Ecto neural progenitor cell (in vitro differentiated cells): Measurements from ENCODE around the gene WBP4.
"Not testable (repeated sequence)": the region's sequence is repeated elsewhere in the genome, so short reads cannot be mapped to it uniquely, and the experiment has no call there.

ENCODE experiments used
- DNase-seq: peaks from one replicate; pipeline ENCODE4 v3.0.0-alpha.2; 2018; ENCODE audit warnings: low spot score

WBP4 gene

DNA sequence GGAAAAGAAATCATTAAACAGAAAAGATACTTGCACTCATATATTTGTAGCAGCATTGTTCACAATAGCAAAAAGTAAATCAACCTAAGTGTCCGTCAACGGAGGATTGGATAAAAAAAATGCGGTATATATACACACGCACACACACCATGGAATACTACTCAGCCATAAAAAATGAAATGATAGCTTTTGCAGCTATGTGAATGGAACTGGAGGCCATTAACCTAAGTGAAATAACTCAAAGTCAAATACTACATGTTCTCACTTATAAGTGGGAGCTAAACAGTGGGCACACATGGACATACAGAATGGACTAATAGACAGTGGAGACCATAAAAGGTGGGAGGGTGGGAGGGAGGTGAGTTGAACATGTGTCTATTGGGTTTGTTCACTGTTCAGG is 18.4 kb downstream of the WBP4 start:
- DNase-seq, result no peak

DNA sequence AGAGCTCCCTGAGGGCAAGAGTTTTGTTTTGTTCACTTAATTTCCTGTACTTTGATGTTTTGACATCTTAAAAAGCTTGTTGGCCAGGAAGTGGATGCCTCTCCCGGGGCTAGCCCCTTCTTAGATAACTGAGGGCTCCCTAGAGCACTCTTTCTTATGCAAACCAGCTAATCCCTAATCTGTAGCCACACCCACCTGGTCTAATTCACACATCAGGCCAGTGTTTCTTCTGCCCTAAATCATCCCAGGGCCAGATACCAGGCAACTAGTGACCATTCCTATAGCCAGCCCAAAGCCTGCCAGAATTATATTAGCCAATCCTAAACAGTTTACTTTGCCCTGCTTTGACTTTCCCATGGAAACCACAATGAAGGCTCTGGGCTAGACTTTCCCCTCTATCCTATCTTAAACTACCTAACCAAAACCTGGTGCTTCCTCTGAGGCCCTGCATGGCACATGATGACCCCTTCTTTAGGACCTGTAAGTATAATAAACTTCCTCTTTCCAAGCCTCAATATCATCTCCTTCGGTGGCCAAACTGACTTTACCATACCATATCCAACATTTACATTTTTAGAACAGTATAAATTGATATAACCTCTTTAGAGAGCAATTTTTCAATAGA is 24.8 kb downstream of the WBP4 start:
- DNase-seq, result no peak

DNA sequence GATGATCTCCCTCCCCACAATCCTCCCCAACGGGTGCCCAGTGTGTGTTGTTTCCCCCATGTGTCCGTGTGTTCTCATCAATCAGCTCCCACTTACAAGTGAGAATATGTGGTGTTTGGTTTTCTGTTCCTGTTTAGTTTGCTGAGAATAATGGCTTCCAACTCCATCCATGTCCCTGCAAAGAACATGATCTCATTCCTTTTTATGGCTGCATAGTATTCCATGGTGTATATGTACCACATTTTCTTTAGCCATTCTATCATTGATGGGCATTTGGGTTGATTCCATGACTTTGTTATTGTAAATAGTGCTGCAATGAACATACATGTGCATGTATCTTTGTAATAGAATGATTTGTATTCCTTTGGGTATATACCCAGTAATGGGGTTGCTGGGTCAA is 34.4 kb downstream of the WBP4 start:
- not testable (repeated sequence) for DNase-seq

DNA sequence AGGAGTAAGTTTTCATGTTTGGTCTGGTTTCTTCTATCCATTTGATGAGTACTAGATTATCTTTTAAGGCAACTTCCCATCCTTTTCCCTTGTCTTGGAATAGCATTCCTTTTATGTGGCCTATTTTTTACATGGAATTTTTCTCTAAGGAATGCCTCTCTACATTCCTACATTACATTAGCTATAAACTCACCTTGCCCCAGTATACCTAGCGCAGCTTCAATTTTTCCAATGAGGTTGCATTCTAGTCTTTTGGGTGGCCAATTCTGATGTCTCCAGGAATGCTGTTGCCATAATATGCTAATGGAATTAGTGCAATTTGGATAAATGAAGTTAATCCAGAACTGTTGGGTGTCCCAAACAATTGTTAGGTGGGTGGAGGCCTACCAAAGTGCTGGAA is 37.5 kb downstream of the WBP4 start:
- DNase-seq, result no peak

DNA sequence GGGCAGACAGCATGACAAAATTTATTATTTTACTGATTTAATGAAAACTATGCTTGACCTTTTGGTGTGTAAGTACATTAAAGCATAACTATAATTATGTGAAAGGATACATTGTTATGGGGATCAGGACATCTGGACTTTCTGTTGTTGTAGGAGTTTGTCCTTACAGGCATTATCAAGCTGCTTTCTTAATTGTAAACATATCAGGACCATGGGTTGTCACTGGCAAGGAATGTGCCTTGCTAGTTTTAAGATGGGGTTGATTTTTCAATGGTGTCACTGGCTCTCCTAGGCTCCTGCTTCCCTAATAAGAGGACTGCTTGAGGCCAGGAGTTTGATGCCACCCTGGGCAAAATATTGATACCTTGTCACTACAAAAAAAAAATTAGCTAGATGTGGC is 38.7 kb downstream of the WBP4 start:
- DNase-seq, result no peak

DNA sequence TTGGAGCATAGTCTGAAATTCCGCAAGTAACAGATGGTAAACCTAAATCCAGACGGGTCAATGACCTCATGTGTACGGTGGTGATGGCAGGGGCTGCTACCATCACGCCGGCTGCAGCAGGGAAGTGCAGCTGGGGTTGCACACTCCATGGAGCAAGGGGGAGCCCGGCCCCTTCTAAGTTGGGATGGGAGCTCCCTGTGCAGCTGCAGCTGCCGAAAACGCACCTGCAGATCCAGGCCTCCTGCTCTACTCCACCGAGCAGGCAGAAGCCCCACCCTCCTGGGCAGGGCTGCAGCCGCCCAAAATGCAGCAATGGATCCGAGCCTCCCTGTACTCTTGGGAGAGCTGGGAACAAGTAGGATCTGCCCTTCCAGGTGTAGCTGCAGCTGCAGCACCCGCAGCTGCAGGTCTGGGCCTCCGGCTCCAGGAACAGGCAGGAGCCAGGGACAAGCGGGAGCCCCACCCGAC is 45.8 kb downstream of the WBP4 start:
- DNase-seq, result peak; percentile 64

DNA sequence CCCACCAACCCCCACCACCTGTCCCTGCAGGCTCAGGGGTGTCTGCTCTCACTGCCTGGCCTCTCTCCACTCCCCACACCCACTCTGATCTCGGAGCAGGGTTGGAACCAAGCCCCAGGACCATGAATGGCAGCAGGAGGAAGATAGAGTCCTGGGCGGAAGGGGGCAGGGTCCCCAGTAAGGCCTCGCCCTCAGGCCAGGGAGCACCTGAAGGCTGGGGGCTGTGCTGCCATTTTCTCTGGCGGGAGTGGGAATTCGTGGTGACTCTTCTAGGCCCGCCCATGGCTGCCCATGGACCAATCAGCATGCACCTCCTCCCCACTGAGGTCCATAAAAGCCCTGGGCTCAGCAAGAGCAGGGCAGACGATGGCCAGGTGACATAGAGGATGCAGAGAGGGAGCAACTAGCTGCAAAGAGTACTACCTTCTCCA is 46.3 kb downstream of the WBP4 start:
- peak; percentile 80 for DNase-seq

DNA sequence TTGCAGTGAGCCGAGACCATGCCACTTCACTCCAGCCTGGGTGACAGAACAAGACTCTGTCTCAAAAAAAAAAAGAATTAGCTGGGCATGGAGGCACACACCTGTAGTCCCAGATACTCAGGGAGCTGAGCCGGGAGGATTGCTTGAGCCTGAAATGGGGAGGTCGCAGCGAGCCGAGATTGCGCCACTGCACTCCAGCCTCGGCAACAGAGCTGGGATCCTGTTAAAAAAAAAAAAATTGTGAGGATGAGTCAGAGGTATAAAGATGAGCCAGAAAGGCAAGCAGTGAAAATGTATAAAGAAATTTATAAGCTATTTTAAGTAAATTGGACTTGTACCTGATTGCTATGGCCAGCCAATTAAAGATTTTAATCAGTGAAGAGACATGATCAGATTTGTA is 50.1 kb downstream of the WBP4 start:
- no peak for DNase-seq

DNA sequence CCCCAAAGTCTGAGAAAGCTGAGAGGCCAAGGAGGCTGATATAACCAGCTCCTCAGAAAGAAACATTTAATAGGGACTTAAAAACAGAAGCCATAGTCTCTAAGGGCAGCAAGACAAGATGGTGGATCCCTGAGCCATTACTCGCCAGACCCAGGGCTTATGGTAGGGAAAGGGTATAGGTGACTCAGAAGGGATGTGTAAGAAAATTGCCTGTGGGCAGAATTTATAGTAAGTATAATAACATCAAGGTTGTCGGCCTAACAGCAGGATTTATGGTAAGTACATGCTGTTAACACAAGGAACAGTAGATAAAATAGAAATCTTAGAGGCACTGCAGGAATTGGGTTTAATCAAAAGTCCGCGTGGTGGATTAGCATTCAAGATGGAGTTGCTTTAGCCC is 56.6 kb downstream of the WBP4 start:
- no peak for DNase-seq

DNA sequence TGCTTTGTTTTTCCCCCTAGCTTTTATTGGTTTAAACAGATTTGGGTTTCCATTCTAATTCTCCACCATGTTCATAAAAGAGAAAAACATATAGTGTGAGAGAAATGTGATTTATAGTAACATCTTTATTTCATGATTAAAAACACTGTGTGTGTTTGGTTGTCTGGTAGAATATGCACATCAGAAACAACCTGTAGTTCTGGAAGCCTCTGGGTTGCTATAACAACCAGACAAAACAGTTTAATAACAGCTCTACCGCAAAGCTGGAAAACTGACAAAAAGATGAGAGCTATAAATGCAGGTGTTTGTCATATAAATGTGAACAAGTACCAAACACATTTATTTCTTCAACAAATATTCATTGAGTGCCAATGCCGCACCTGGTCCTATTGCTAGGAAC is 61.5 kb downstream of the WBP4 start:
- no peak for DNase-seq

DNA sequence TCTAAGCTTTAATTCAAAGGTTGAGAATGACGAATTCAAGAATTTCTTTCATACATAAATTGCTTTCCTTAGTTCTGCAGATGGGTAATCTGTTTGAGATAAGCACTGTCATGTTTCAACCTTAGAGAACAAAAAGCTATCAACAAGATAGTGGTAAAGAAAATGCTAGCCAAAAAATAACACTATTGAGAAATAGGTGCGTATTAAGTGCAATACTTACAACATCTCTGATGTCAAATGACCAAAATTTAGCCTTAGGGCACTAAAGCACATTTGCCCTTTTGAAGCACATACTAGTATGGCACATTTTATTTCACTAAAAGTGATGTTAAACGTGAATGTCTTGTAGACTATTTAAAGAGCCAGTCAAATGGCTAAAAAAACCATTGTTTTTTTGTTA is 66.4 kb downstream of the WBP4 start:
- no peak for DNase-seq

DNA sequence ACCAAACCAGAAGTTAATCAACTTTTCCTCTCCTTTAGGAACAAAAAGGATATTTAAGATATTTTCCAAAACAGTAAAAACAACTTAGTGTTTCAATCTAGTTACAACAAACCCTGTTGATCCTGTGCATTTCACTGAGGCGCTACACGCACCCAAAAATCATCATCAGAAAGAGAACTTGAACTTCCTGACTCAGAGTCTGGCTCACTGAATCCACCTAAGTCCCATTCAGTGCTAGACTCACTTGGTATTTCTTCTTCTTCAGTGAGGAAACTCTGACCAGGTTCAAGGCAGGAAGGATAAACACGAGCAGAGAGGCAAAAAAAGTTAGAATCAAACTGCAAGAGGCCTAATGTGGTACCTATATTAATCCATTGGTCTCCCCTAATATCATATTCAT is 69.0 kb downstream of the WBP4 start:
- DNase-seq, result no peak

DNA sequence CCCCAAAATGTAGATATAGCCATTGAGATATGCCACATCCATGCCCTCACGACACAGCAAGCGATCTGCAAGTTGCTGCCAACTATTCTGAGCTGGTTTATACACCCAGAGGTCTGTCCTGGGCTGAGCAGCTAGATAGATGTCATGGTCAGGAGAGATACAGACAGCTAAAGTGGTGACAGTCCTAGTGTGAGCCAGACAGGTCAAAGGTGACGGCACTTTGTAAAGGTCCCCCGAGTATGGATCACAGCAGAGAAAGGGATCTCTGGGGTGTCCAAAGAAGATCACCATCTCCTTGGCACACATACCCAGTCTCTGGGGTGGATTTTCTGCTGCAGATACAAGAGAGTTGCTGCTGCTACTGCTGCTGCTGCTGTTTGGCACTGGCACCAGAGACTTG is 69.9 kb downstream of the WBP4 start:
- DNase-seq, result not testable (repeated sequence)

DNA sequence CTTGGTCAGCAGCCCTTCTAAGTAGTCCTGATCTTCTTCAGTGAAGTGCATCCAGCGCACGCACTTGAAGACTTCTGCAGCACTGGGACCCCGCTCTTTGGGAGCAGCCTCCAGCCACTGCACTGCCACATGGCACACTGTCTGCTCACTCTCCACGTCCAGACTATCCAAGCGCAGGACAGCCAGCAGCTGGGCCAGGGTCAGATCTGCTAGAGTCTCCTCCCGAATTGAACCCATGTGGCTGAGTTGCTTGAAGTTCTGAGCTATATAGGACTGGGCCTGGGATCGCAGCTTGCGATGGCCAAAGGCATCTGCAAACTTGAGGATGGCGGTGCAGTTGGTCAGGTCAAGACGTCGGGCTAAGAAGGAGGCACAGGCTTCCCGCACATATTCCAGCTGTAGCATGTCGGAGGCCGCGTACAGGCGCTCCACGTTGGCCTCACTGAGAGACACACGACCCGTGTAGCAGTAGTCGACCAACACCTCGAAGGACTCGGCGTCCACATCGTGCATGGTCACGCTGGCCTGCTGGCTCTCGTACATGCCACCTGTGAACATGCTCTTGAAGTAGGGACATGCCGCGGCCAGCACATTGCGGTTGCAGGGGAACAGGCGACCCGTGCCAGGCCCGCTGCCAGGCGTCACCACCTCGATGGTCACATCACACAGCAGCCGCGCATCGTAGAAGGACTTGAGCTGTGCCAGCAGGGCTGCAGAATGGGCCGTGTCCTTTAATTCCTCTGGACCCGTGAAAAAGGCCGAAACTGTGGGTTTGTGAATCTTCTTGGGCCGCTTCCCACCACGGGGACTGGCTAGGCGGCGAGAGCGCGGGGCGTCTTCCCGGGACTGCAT is 70.6 kb downstream of the WBP4 start:
- DNase-seq, result not testable (repeated sequence)

DNA sequence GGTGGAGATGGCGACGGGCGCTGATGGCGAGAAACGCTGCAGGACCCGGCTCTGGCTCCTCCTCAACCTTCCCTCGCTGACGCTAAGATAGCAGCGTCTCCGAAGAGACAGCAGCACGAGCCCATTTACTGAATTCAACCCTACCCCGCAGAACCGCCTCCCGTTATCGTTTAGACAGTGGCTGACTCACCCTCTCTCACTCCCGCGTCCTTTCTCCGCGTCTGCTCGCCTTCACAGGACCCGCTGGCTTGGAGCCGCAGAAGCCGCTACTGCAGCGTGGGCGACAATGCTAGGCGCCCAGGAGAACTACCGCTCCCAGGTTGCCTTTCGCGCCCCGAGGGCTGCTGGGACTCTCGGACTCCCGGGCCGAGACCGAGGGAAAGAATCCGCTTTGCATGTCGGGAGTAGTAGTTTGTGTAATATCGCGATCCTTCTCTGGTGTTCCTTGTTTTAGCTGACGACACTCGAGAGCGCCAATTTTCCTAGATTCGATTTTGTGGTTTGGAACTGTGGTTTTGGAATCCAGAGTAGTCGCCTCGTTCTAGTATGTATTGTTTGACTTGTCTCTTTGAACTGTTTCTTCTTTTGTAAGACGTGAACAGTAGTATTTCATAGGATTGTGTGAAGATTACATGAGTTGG is 71.3 kb downstream of the WBP4 start, which contains the start of gene KBTBD6:
Gene KBTBD6, minus strand, starts transcription at position 291 of the 641 bp plus-strand sequence. CDS start 291 bp downstream, outside the sequence.
- DNase-seq, result peak; percentile 96
